G401.6 (cell line): ENCODE data around the gene LHX2.

Experiments
- FAIRE-seq: peaks from 2 replicates; lab custom pipeline; 2012; peaks lifted over from hg19 to GRCh38; lab: Jason Lieb, UNC

Gene LHX2

GRCh38 chr9:123999661-124000060 is 11.9 kb upstream of the LHX2 start:
- FAIRE-seq, result no peak

GRCh38 chr9:124000161-124000783 is 11.3 kb upstream of the LHX2 start:
- FAIRE-seq, result no peak

GRCh38 chr9:124000784-124001457 is 10.6 kb upstream of the LHX2 start:
- FAIRE-seq, result no peak

GRCh38 chr9:124001458-124001799 is 10.1 kb upstream of the LHX2 start:
- no peak for FAIRE-seq

GRCh38 chr9:124001866-124002525 is 9.6 kb upstream of the LHX2 start:
- no peak for FAIRE-seq

- no peak for FAIRE-seq
Measured at GRCh38 chr9:124003636-124004349, 7.8 kb upstream of the LHX2 start.

- no peak for FAIRE-seq
Measured at GRCh38 chr9:124004593-124004992, 7.0 kb upstream of the LHX2 start.

- no peak for FAIRE-seq
Measured at GRCh38 chr9:124005029-124005771, 6.4 kb upstream of the LHX2 start.

- FAIRE-seq, result no peak
Measured at GRCh38 chr9:124006448-124007361, 4.9 kb upstream of the LHX2 start.

- no peak for FAIRE-seq
Measured at GRCh38 chr9:124007565-124008302, 3.8 kb upstream of the LHX2 start.

- FAIRE-seq, result no peak
Measured at GRCh38 chr9:124008303-124008693, 3.3 kb upstream of the LHX2 start.

- FAIRE-seq, result no peak
Measured at GRCh38 chr9:124008694-124009530, 2.7 kb upstream of the LHX2 start.

- no peak for FAIRE-seq
Measured at GRCh38 chr9:124009531-124010217, 1.9 kb upstream of the LHX2 start.

GRCh38 chr9:124010303-124010664 is 1.3 kb upstream of the LHX2 start:
- no peak for FAIRE-seq

- no peak for FAIRE-seq
Measured at GRCh38 chr9:124010665-124011321, 775 bp upstream of the LHX2 start.

- FAIRE-seq, result no peak
Measured at GRCh38 chr9:124012368-124013301, 1.1 kb downstream of the LHX2 start.
